Adipose tissue (tissue), 3 donors: Measurements from ENCODE around the gene TRIM73. TPM values are rescaled to one million over a fixed set of nuclear protein-coding genes. Genes with fewer than 3 reads are reported as not detected.

ENCODE experiments used
- polyA plus RNA-seq, 3 donors: library from polyadenylated mRNA; stranded (reverse); fragments of 200-250 nt; gene quantifications; one replicate each; pipeline ENCODE4 v1.2.3, GENCODE V29; 2013
- donor health status: healthy with polysubstance abuse.
- donor health status: Bipolar disorder and iron deficiency.
- donor health status: healthy.

The TRIM73 gene
- polyA plus RNA-seq, 3 donors, result 1.6 to 4.8 (median 2.0) TPM

Other genes starting within 250 kb of the TRIM73 start
- gene POM121C, start 90.7 kb downstream of the TRIM73 start, polyA plus RNA-seq, result 10 to 100 TPM in 2 of 3 donors, 1 to 10 TPM in 1; 8.3 to 22.2 (median 12.7) TPM
- gene SPDYE5, start 96.7 kb downstream of the TRIM73 start, polyA plus RNA-seq, result under 1 TPM in 1 of 3 donors, not detected in 2; 0.08 TPM